Activated CD8-positive, alpha-beta memory T cell treated with anti-CD3 and anti-CD28 coated beads, Interleukin-2, amount 50 U/mL, for 24 hours (primary cell): Measurements from ENCODE around the gene CHD1.

Experiments used
- DNase-seq: peaks from one replicate; pipeline ENCODE4 v3.0.0-alpha.2; 2020; ENCODE audit errors: extremely low read depth

The CHD1 gene

GRCh38 chr5:98813755-98814154 lies 115.1 kb downstream of the CHD1 start:
- DNase-seq: no peak

GRCh38 chr5:98810206-98810605 lies 118.6 kb downstream of the CHD1 start:
- DNase-seq: no peak

- DNase-seq: no peak
Observed at GRCh38 chr5:98807806-98808205, 121.0 kb downstream of the CHD1 start.

GRCh38 chr5:98805070-98805469 lies 123.7 kb downstream of the CHD1 start:
- no peak for DNase-seq

GRCh38 chr5:98804066-98804465 lies 124.7 kb downstream of the CHD1 start:
- DNase-seq: no peak
